Subcutaneous adipose tissue (tissue), 4 donors: ENCODE measurements around the gene RHOF. TPM values are rescaled to one million over a fixed set of nuclear protein-coding genes. Genes with fewer than 3 reads are reported as not detected.

Source experiments
- total RNA-seq, 4 donors: library from RNA; depleted of rRNA; stranded (reverse); fragments of >200 nt; gene quantifications; one replicate each; pipeline ENCODE4 v1.1.0, GENCODE V29; 2016
- TF ChIP-seq, protein P1 (sequence below): fragments of 450-650 bp; IDR thresholded peaks from one replicate; pipeline ENCODE4 v1.5.1; 2016; ENCODE audit warnings: low read depth, mild to moderate bottlenecking, control low read depth, antibody characterized with exemption, moderate library complexity

RHOF gene
- total RNA-seq, 4 donors from 2014 or later: 1.6 to 17.0 (median 11.4) TPM

GRCh38 chr12:121812921-121813896 lies 19.7 kb upstream of the RHOF start:
- TF ChIP-seq, protein P1, sequence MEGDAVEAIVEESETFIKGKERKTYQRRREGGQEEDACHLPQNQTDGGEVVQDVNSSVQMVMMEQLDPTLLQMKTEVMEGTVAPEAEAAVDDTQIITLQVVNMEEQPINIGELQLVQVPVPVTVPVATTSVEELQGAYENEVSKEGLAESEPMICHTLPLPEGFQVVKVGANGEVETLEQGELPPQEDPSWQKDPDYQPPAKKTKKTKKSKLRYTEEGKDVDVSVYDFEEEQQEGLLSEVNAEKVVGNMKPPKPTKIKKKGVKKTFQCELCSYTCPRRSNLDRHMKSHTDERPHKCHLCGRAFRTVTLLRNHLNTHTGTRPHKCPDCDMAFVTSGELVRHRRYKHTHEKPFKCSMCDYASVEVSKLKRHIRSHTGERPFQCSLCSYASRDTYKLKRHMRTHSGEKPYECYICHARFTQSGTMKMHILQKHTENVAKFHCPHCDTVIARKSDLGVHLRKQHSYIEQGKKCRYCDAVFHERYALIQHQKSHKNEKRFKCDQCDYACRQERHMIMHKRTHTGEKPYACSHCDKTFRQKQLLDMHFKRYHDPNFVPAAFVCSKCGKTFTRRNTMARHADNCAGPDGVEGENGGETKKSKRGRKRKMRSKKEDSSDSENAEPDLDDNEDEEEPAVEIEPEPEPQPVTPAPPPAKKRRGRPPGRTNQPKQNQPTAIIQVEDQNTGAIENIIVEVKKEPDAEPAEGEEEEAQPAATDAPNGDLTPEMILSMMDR: no peak

- TF ChIP-seq, protein P1: no peak
Observed at GRCh38 chr12:121812320-121812871, 18.9 kb upstream of the RHOF start.

DNA sequence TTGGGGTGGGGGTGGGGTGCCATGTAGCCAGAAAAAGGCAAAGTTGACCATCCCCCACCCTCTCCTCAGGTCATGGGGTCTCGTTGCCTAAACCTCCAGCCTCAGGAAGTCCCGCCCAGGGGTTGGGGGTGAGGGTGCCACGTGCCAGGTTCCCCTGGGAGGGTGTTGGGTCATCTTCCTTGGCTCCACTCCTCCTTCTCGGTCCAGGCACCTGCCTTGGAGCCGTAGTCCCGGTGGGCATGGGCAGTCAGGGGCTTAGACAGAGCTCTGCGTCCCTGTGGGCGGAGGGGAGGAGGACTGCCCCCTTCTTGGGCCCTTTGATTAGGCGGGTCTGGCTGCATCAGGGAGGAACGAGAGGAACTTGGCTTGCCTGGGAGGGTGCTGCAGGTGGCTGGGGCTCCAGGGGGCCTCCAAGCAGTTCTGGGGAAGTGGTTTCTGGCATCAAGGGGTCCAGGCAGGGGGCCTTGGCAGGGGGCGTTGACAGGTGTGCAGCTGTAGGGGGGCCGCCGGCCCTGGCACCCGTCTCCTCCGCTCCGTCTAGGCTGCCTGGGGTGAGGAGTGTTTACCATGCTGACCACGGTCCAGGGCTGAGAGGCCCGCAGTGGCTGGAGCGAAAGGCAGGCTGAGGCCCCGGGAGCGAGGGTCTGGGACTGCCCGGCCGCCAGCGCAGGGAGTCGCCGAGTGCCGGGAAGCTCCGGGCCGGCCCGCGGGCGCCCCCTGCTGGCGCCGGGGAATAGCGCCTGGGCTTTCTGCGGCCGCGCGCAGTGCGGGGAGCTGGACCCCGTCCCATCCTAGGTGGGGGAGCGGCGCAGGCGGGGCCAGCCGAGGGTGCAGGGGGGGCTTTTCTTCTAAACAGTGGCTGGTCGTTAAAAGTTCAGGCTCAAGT lies 18.2 kb upstream of the RHOF start:
- TF ChIP-seq, protein P1: no peak

DNA sequence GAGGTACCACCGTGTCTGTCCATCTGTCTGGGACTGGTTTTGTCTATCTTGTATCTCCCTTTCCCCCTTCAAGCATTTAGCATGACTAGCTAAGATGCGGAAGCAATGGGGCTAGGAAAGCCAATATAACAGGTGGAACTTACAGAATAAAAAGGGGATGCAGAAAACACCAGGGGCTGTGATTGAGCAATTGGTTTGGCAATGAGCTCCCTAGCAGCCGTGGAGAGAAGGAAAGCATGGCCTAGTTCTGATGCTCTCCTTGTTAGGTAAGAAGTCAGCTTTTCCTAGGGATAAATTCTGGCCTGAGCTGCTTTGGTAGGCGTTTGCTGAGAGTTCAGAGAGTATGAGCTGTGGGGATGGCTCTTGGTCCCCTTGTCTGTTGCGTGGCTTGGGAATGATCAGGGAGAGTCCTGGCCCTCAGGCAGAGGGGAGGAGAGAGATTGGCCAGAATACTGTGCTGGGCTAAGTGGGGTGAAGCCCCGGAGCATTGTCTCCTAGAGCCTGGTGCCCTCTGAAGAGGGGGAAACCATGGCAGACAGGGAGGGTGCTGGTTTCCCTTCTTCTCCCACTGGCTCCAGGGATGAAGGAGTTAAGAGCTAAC lies 17.4 kb upstream of the RHOF start:
- TF ChIP-seq, protein P1: no peak

GRCh38 chr12:121810234-121810817 lies 16.8 kb upstream of the RHOF start:
- TF ChIP-seq, protein P1: no peak

DNA sequence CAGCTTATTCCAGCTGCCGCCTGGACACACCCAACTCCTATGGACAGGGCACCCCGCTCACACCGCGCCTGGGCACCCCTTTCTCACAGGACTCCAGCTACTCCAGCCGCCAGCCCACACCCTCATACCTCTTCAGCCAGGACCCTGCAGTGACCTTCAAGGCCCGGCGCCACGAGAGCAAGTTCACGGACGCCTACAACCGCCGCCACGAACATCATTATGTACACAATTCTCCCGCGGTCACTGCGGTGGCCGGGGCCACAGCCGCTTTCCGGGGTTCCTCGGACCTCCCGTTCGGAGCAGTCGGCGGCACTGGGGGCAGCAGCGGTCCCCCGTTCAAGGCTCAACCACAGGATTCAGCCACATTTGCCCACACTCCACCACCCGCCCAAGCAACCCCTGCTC lies 16.2 kb upstream of the RHOF start:
- TF ChIP-seq, protein P1: no peak
